ENCODE measurements around the gene FZD1.

FZD1 gene

GRCh38 chr7:91285696-91286355 lies 21.6 kb downstream of the FZD1 start:
- H3K4me2 ChIP-seq (ENCODE audit: low read length) = no peak overlapping the region
- H3K9ac ChIP-seq (ENCODE audit: low read length) = no peak overlapping the region
- no peaks in the 10 kb centered on the region for H3K4me1 ChIP-seq (ENCODE audit: low read length)
- no peak for TF ChIP-seq EZH2phosphoT487 (IDR thresholded peaks at IDR 0.05; ENCODE audit: low read depth)
- TF ChIP-seq, protein P1, sequence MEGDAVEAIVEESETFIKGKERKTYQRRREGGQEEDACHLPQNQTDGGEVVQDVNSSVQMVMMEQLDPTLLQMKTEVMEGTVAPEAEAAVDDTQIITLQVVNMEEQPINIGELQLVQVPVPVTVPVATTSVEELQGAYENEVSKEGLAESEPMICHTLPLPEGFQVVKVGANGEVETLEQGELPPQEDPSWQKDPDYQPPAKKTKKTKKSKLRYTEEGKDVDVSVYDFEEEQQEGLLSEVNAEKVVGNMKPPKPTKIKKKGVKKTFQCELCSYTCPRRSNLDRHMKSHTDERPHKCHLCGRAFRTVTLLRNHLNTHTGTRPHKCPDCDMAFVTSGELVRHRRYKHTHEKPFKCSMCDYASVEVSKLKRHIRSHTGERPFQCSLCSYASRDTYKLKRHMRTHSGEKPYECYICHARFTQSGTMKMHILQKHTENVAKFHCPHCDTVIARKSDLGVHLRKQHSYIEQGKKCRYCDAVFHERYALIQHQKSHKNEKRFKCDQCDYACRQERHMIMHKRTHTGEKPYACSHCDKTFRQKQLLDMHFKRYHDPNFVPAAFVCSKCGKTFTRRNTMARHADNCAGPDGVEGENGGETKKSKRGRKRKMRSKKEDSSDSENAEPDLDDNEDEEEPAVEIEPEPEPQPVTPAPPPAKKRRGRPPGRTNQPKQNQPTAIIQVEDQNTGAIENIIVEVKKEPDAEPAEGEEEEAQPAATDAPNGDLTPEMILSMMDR (IDR thresholded peaks at IDR 0.05; ENCODE audit: low read depth, low read length) = no peak
- H3K27ac ChIP-seq (ENCODE audit: low read length) = no peak overlapping the region
- no peaks in the 10 kb centered on the region for H3K79me2 ChIP-seq (ENCODE audit: low read length)
- peaks cover 11% of the 10 kb centered on the region for H3K27me3 ChIP-seq (ENCODE audit: low read depth, low read length)
- H3K9me3 ChIP-seq (ENCODE audit: insufficient read depth, low read length) = no peaks in the 10 kb centered on the region
- no peak overlapping the region for H2AFZ ChIP-seq (ENCODE audit: low read depth, low read length)
- H4K20me1 ChIP-seq (ENCODE audit: insufficient read depth, low read length) = no peaks in the 10 kb centered on the region
- H3K36me3 ChIP-seq (replicated peaks; ENCODE audit: low read depth, low read length) = no peaks in the 10 kb centered on the region
- H3K4me3 ChIP-seq (ENCODE audit: low read length) = no peak overlapping the region

DNA sequence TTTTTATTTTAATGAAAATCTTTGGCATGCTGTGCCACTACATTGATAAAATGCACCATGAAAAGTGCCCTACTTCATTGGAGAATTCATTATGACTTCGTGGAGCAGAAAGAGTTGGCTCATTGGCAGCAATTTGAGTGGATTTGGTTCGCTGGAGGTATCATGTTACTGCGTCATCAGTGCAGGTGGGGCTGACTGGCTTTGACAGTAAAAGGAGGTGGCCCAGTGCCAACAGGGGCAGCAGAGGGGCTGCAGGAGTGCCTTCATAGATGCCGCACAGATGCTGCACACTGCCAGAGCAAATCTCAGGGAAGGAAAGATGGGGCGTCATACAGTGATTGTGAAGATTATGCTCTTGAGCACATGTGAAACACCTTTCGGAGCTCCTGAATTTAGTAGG lies 22.2 kb downstream of the FZD1 start:
- Histone ChIP-seq H3K36me3 (replicated peaks; ENCODE audit: low read depth, low read length) (no peaks in the 10 kb centered on the region), H3K79me2 (ENCODE audit: low read length) (no peaks in the 10 kb centered on the region), H3K9me3 (ENCODE audit: insufficient read depth, low read length) (no peaks in the 10 kb centered on the region), H3K9ac (ENCODE audit: low read length) (no peak overlapping the region), H3K4me3 (ENCODE audit: low read length) (no peak overlapping the region), H3K27me3 (ENCODE audit: low read depth, low read length) (peaks cover 11% of the 10 kb centered on the region), H3K27ac (ENCODE audit: low read length) (no peak overlapping the region), H2AFZ (ENCODE audit: low read depth, low read length) (no peak overlapping the region), H3K4me1 (ENCODE audit: low read length) (no peaks in the 10 kb centered on the region), H4K20me1 (ENCODE audit: insufficient read depth, low read length) (no peaks in the 10 kb centered on the region), H3K4me2 (ENCODE audit: low read length) (no peak overlapping the region)
- TF ChIP-seq EZH2phosphoT487 (IDR thresholded peaks at IDR 0.05; ENCODE audit: low read depth) = no peak
- TF ChIP-seq, protein P1 (IDR thresholded peaks at IDR 0.05; ENCODE audit: low read depth, low read length) = no peak

DNA sequence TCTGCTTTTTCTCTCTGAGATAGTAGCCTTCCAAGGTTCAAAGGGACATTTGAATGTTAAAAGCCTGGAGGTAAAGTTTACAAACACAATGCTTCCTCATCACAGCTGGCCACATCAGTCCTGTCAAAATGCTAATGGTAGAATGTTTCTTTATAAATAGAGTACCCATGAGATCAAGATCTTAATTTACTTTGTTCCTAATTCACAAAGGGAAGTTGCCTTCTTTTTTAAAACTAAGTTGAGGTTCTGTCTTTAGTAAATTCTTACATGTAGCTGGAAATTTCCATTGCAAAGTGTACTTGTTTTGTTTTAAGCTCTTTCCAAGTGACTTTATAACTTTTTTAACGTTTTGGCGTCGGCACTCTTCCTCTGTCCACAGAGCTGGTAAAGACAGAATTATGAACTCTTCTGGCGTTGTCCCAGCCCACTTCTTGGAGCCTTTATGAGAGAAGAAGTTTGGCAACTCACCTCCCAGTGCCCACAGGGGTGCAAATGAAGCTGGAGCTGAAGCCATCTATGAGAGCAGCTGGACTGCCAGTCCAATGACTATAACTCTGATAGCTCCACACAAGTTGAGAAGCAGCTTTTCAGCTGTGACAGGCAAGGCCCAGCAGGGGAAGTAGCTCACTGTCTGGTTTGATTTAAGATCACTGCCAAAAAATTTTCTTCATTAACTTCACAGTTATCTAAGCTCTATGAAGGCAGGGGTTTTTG lies 23.3 kb downstream of the FZD1 start:
- H2AFZ ChIP-seq (ENCODE audit: low read depth, low read length) = no peak overlapping the region
- H3K27ac ChIP-seq (ENCODE audit: low read length) = no peak overlapping the region
- no peak for TF ChIP-seq EZH2phosphoT487 (IDR thresholded peaks at IDR 0.05; ENCODE audit: low read depth)
- TF ChIP-seq, protein P1 (IDR thresholded peaks at IDR 0.05; ENCODE audit: low read depth, low read length) = no peak
- H3K9me3 ChIP-seq (ENCODE audit: insufficient read depth, low read length) = no peaks in the 10 kb centered on the region
- no peak overlapping the region for H3K9ac ChIP-seq (ENCODE audit: low read length)
- H4K20me1 ChIP-seq (ENCODE audit: insufficient read depth, low read length) = no peaks in the 10 kb centered on the region
- H3K4me1 ChIP-seq (ENCODE audit: low read length) = no peaks in the 10 kb centered on the region
- H3K4me2 ChIP-seq (ENCODE audit: low read length) = no peak overlapping the region
- peaks cover 7% of the 10 kb centered on the region for H3K27me3 ChIP-seq (ENCODE audit: low read depth, low read length)
- no peak overlapping the region for H3K4me3 ChIP-seq (ENCODE audit: low read length)
- H3K36me3 ChIP-seq (replicated peaks; ENCODE audit: low read depth, low read length) = no peaks in the 10 kb centered on the region
- no peaks in the 10 kb centered on the region for H3K79me2 ChIP-seq (ENCODE audit: low read length)

- Histone ChIP-seq H2AFZ (ENCODE audit: low read depth, low read length) (no peak overlapping the region), H3K79me2 (ENCODE audit: low read length) (no peaks in the 10 kb centered on the region), H3K9ac (ENCODE audit: low read length) (no peak overlapping the region), H4K20me1 (ENCODE audit: insufficient read depth, low read length) (no peaks in the 10 kb centered on the region), H3K27me3 (ENCODE audit: low read depth, low read length) (peaks cover 1% of the 10 kb centered on the region), H3K4me3 (ENCODE audit: low read length) (no peak overlapping the region), H3K9me3 (ENCODE audit: insufficient read depth, low read length) (no peaks in the 10 kb centered on the region), H3K4me2 (ENCODE audit: low read length) (no peak overlapping the region), H3K27ac (ENCODE audit: low read length) (no peak overlapping the region), H3K4me1 (ENCODE audit: low read length) (no peaks in the 10 kb centered on the region), H3K36me3 (replicated peaks; ENCODE audit: low read depth, low read length) (no peaks in the 10 kb centered on the region)
- TF ChIP-seq, protein P1 (IDR thresholded peaks at IDR 0.05; ENCODE audit: low read depth, low read length) = peak; percentile 79
- no peak for TF ChIP-seq EZH2phosphoT487 (IDR thresholded peaks at IDR 0.05; ENCODE audit: low read depth)
These were observed 24.1 kb downstream of the FZD1 start for GRCh38 chr7:91288208-91288824.
